ENCODE data around the gene RANBP10.
"Not testable (repeated sequence)": the region's sequence is repeated elsewhere in the genome, so short reads cannot be mapped to it uniquely, and the experiment has no call there.

The RANBP10 gene

GRCh38 chr16:67758966-67759365, 47.4 kb downstream of the RANBP10 start:
- peaks cover 7% of the 10 kb centered on the region for H3K79me2 ChIP-seq (ENCODE audit: insufficient read depth, low read length)
- H3K27me3 ChIP-seq (ENCODE audit: insufficient read depth, low read length, poor library complexity): no peaks in the 10 kb centered on the region
- peaks cover 43% of the 10 kb centered on the region for H4K20me1 ChIP-seq (ENCODE audit: insufficient read depth, low read length)
- no peak overlapping the region for H3K9ac ChIP-seq (ENCODE audit: low read depth, low read length)
- H2AFZ ChIP-seq (ENCODE audit: low read depth, low read length): no peak overlapping the region
- H3K27ac ChIP-seq (ENCODE audit: low read length): no peak overlapping the region
- H3K4me2 ChIP-seq (ENCODE audit: insufficient read depth, low read length): no peak overlapping the region
- TF ChIP-seq EZH2 (IDR thresholded peaks at IDR 0.05; ENCODE audit: borderline replicate concordance, low read depth, low read length, severe bottlenecking) (no peak), CTCF (IDR thresholded peaks at IDR 0.05; ENCODE audit: borderline replicate concordance, extremely low read depth, low read length, poor library complexity, severe bottlenecking) (no peak)
- ATAC-seq (ENCODE audit: insufficient read depth, low read depth) (no peak), DNase-seq (no peak)
- H3K36me3 ChIP-seq (ENCODE audit: insufficient read depth, low read length): peaks cover 23% of the 10 kb centered on the region
- H3K4me3 ChIP-seq (ENCODE audit: low read depth in 1 of 2, low read length in 2 of 2): no peak overlapping the region
- H3K9me3 ChIP-seq (ENCODE audit: insufficient read depth, low read length, severe bottlenecking): no peaks in the 10 kb centered on the region
- no peaks in the 10 kb centered on the region for H3K4me1 ChIP-seq (ENCODE audit: insufficient read depth, low read length)

- TF ChIP-seq CTCF (IDR thresholded peaks at IDR 0.05; ENCODE audit: borderline replicate concordance, extremely low read depth, low read length, poor library complexity, severe bottlenecking) (no peak), EZH2 (IDR thresholded peaks at IDR 0.05; ENCODE audit: borderline replicate concordance, low read depth, low read length, severe bottlenecking) (no peak)
- H3K27ac ChIP-seq (ENCODE audit: low read length): no peak overlapping the region
- no peaks in the 10 kb centered on the region for H3K27me3 ChIP-seq (ENCODE audit: insufficient read depth, low read length, poor library complexity)
- H3K4me1 ChIP-seq (ENCODE audit: insufficient read depth, low read length): no peaks in the 10 kb centered on the region
- no peaks in the 10 kb centered on the region for H3K9me3 ChIP-seq (ENCODE audit: insufficient read depth, low read length, severe bottlenecking)
- no peak overlapping the region for H2AFZ ChIP-seq (ENCODE audit: low read depth, low read length)
- no peak overlapping the region for H3K9ac ChIP-seq (ENCODE audit: low read depth, low read length)
- H4K20me1 ChIP-seq (ENCODE audit: insufficient read depth, low read length): peaks cover 43% of the 10 kb centered on the region
- H3K36me3 ChIP-seq (ENCODE audit: insufficient read depth, low read length): peaks cover 23% of the 10 kb centered on the region
- H3K79me2 ChIP-seq (ENCODE audit: insufficient read depth, low read length): peaks cover 7% of the 10 kb centered on the region
- H3K4me3 ChIP-seq (ENCODE audit: low read depth in 1 of 2, low read length in 2 of 2): no peak overlapping the region
- ATAC-seq (ENCODE audit: insufficient read depth, low read depth) (no peak), DNase-seq (no peak)
- no peak overlapping the region for H3K4me2 ChIP-seq (ENCODE audit: insufficient read depth, low read length)
These were observed 48.4 kb downstream of the RANBP10 start for GRCh38 chr16:67758006-67758405.

GRCh38 chr16:67752641-67753040, 53.7 kb downstream of the RANBP10 start:
- Histone ChIP-seq H3K4me1 (ENCODE audit: insufficient read depth, low read length) (no peaks in the 10 kb centered on the region), H4K20me1 (ENCODE audit: insufficient read depth, low read length) (peaks cover 10% of the 10 kb centered on the region), H3K4me3 (ENCODE audit: low read depth in 1 of 2, low read length in 2 of 2) (no peak overlapping the region), H3K79me2 (ENCODE audit: insufficient read depth, low read length) (no peaks in the 10 kb centered on the region), H3K36me3 (ENCODE audit: insufficient read depth, low read length) (peaks cover 9% of the 10 kb centered on the region; the same call in 1 of the 2 replicates), H3K4me2 (ENCODE audit: insufficient read depth, low read length) (no peak overlapping the region), H3K9ac (ENCODE audit: low read depth, low read length) (no peak overlapping the region), H3K9me3 (ENCODE audit: insufficient read depth, low read length, severe bottlenecking) (no peaks in the 10 kb centered on the region), H3K27ac (ENCODE audit: low read length) (no peak overlapping the region), H3K27me3 (ENCODE audit: insufficient read depth, low read length, poor library complexity) (no peaks in the 10 kb centered on the region), H2AFZ (ENCODE audit: low read depth, low read length) (no peak overlapping the region)
- ATAC-seq (ENCODE audit: insufficient read depth, low read depth): no peak
- no peak for TF ChIP-seq CTCF (IDR thresholded peaks at IDR 0.05; ENCODE audit: borderline replicate concordance, extremely low read depth, low read length, poor library complexity, severe bottlenecking)
- TF ChIP-seq EZH2 (IDR thresholded peaks at IDR 0.05; ENCODE audit: borderline replicate concordance, low read depth, low read length, severe bottlenecking): no peak
- no peak for DNase-seq

- not testable (repeated sequence) for H3K27ac ChIP-seq (ENCODE audit: low read length); ATAC-seq (ENCODE audit: insufficient read depth, low read depth); H3K4me3 ChIP-seq (ENCODE audit: low read depth in 1 of 2, low read length in 2 of 2); H3K4me1 ChIP-seq (ENCODE audit: insufficient read depth, low read length); H2AFZ ChIP-seq (ENCODE audit: low read depth, low read length); H4K20me1 ChIP-seq (ENCODE audit: insufficient read depth, low read length); H3K9ac ChIP-seq (ENCODE audit: low read depth, low read length); H3K36me3 ChIP-seq (ENCODE audit: insufficient read depth, low read length); DNase-seq; H3K4me2 ChIP-seq (ENCODE audit: insufficient read depth, low read length); H3K9me3 ChIP-seq (ENCODE audit: insufficient read depth, low read length, severe bottlenecking); H3K79me2 ChIP-seq (ENCODE audit: insufficient read depth, low read length); H3K27me3 ChIP-seq (ENCODE audit: insufficient read depth, low read length, poor library complexity)
These were observed 55.0 kb downstream of the RANBP10 start for GRCh38 chr16:67751331-67751730.
